GM12801 (cell line): ENCODE results near the gene CRB2.

Experiments
- TF ChIP-seq, protein P1 (sequence below): IDR thresholded peaks from one replicate; pipeline ENCODE4 v1.5.1; 2011; ENCODE audit warnings: control low read depth; ENCODE audit not compliant: insufficient read length; ENCODE audit errors: extremely low read depth

CRB2 gene

GRCh38 chr9:123400926-123401503 is 45.0 kb downstream of the CRB2 start:
- TF ChIP-seq, protein P1, sequence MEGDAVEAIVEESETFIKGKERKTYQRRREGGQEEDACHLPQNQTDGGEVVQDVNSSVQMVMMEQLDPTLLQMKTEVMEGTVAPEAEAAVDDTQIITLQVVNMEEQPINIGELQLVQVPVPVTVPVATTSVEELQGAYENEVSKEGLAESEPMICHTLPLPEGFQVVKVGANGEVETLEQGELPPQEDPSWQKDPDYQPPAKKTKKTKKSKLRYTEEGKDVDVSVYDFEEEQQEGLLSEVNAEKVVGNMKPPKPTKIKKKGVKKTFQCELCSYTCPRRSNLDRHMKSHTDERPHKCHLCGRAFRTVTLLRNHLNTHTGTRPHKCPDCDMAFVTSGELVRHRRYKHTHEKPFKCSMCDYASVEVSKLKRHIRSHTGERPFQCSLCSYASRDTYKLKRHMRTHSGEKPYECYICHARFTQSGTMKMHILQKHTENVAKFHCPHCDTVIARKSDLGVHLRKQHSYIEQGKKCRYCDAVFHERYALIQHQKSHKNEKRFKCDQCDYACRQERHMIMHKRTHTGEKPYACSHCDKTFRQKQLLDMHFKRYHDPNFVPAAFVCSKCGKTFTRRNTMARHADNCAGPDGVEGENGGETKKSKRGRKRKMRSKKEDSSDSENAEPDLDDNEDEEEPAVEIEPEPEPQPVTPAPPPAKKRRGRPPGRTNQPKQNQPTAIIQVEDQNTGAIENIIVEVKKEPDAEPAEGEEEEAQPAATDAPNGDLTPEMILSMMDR: no peak

DNA sequence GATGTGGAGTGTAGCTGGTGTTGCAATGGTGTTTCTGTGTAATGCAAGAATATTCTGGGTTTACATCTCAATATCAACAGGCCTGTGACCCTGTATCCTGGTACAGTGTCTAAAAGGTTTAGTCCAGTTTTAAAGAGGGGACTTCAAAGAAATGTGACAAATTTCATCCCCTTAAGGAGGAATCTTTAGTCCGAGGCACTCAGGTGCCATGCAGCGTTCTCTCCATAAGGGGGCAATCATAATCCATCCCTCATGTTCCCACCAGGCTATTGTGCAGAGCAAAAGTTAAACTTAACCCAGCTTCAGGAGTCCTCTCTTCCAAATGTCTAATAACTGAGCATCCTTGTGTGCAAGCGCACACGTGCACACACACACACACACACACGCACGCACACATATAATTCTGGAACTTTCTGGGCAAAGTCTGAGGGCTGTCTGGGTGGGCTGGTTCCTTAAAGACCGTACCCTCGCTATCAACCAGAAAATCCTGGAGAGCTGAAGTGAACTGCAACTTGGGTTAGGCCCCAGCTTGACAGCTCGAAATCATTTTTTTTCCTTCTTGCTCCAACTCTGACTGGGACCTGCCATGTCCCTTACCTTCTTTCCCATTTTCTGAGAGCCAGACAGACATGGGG is 46.0 kb downstream of the CRB2 start:
- TF ChIP-seq, protein P1: no peak

- TF ChIP-seq, protein P1: no peak
Measured at GRCh38 chr9:123402981-123403509, 47.0 kb downstream of the CRB2 start.

DNA sequence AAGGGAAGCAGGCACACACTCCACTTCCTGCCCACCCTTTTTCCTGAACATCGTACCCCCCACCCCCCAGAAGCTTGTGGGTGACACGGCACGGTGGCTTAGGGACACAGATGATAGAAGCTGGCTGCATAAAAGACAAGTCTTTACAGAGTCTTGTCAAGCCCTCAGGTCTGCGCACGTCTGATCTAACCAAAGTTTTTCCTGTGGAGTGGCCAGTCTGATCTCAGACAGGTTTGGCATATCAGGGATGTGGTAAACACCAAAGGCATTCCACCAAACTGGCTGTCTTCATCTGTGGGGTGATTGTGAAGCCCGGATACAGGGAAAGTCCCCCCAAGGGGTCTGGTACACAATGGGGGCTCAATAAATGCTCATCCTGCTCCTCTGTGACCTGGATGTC is 50.0 kb downstream of the CRB2 start:
- TF ChIP-seq, protein P1: no peak

DNA sequence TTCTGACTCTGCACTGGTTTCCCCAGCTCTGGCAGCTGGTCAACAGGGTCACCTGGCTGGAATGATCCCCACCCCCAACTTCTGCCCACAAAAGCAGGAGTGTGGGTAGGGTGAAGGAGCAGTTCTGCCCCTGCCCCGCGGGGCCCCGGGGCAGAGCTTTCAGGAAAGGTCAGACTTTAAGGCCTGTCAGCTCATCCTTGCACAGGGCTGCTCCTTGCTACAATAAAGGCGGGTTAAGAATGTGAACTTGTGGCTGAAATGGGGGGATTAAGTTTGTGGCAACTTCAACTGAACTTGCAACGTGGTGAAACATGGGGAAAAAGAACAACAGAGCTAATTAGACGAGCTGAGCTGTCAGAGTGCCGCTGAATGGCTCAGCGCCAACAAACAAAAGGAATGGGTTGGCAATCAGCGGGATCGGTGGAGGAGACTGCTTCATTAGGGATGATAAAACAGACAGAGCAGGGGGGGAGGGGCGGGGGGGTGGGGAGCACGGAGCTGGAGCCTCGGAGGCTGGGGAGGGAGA is 50.8 kb downstream of the CRB2 start:
- TF ChIP-seq, protein P1: no peak

- TF ChIP-seq, protein P1: no peak
Measured at GRCh38 chr9:123407217-123407851, 51.3 kb downstream of the CRB2 start.
